Left renal pelvis (tissue), 4 donors: ENCODE results near the gene SERTAD3. TPM values are rescaled to one million over a fixed set of nuclear protein-coding genes. Genes with fewer than 3 reads are reported as not detected.
"Not testable (repeated sequence)": the region's sequence is repeated elsewhere in the genome, so short reads cannot be mapped to it uniquely, and the experiment has no call there.

Experiments
- DNase-seq, 4 donors: peaks; one replicate each; pipeline ENCODE4 v3.0.0-alpha.2; 2013; ENCODE audit warnings: low read depth in 4 of 4, low spot score in 3 of 4
- polyA plus RNA-seq, 4 donors: library from polyadenylated mRNA; unstranded; fragments of 120-200 nt; gene quantifications; one replicate each; pipeline ENCODE4 v1.2.1, GENCODE V29; 2013; ENCODE audit not compliant: insufficient read length in 4 of 4

Gene SERTAD3
- 10 to 100 TPM; 31.6 to 66.6 (median 37.1) TPM for polyA plus RNA-seq

- DNase-seq: peak; percentile 92 to 97 (median 92)
Measured at GRCh38 chr19:40444000-40444824, at the start of gene SERTAD3. TSS of gene SERTAD3 (minus strand) at chr19:40444335. CDS start at chr19:40442080, 2,255 bp downstream.

- no peak for DNase-seq
Measured at GRCh38 chr19:40493778-40494177, 49.6 kb upstream of the SERTAD3 start.

GRCh38 chr19:40492274-40492673 is 48.1 kb upstream of the SERTAD3 start:
- DNase-seq: no peak

GRCh38 chr19:40489882-40490230 is 45.7 kb upstream of the SERTAD3 start:
- no peak for DNase-seq

- DNase-seq: no peak
Measured at GRCh38 chr19:40486017-40486416, 41.9 kb upstream of the SERTAD3 start.

GRCh38 chr19:40475878-40476644 is 31.9 kb upstream of the SERTAD3 start:
- DNase-seq: not testable (repeated sequence)

GRCh38 chr19:40474737-40475136 is 30.6 kb upstream of the SERTAD3 start:
- DNase-seq: no peak

GRCh38 chr19:40472516-40472915 is 28.4 kb upstream of the SERTAD3 start:
- DNase-seq: no peak

GRCh38 chr19:40471111-40471510 is 27.0 kb upstream of the SERTAD3 start:
- no peak for DNase-seq

GRCh38 chr19:40469011-40469410 is 24.9 kb upstream of the SERTAD3 start:
- DNase-seq: no peak

GRCh38 chr19:40466985-40467734 is 23.0 kb upstream of the SERTAD3 start, which contains the start of gene SPTBN4:
TSS of gene SPTBN4 (plus strand) at chr19:40467001. CDS start at chr19:40472622, 5,621 bp downstream.
- DNase-seq: no peak

- DNase-seq: no peak
Measured at GRCh38 chr19:40466219-40466984, 22.3 kb upstream of the SERTAD3 start.

- peak; percentile 97 to 99 (median 98) for DNase-seq
Measured at GRCh38 chr19:40465557-40466218, 21.6 kb upstream of the SERTAD3 start, which contains the start of gene BLVRB. TSS of gene BLVRB (minus strand) at chr19:40465745. CDS start at chr19:40465688, 57 bp downstream.

- no peak for DNase-seq
Measured at GRCh38 chr19:40465025-40465556, 21.0 kb upstream of the SERTAD3 start.

GRCh38 chr19:40464059-40465024 is 20.2 kb upstream of the SERTAD3 start:
- DNase-seq: peak in 1 of 4 donors; percentile 62

- DNase-seq: not testable (repeated sequence)
Measured at GRCh38 chr19:40463587-40464037, 19.5 kb upstream of the SERTAD3 start.

GRCh38 chr19:40461669-40462221 is 17.6 kb upstream of the SERTAD3 start:
- DNase-seq: no peak

- no peak for DNase-seq
Measured at GRCh38 chr19:40460185-40460584, 16.1 kb upstream of the SERTAD3 start.
